ENCODE results near the gene ADAM15.

The ADAM15 gene

DNA sequence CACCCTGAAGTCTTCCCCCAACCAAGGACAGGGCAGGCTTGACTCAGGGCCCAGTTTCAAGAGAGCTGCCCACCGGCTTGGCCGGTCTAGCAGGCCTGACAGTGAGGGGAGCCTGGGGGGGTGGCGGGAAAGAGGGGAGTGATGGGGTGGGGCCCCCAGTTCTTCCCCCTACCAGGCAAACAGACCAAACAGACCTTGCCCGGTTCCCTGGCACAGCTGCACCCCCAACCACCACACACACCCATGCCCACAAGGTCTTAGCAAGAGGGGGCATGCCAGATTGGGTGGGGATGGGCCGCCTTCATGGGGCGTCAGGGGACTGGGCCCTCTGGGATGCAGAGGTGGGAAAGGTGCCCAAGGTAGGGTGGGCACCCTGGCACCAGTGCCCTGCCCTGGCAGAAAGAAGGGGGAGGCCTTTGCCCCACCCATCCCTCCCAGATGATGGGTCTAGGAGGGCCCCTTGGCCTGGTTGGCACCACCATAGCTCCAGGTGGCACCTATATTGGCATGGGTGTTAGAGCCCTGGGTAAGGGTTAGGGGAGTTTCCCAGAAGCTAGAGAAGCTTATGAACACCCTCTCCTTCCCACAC is 39.6 kb upstream of the ADAM15 start:
- no peak for DNase-seq (ENCODE audit: low read depth in 2 of 2)

DNA sequence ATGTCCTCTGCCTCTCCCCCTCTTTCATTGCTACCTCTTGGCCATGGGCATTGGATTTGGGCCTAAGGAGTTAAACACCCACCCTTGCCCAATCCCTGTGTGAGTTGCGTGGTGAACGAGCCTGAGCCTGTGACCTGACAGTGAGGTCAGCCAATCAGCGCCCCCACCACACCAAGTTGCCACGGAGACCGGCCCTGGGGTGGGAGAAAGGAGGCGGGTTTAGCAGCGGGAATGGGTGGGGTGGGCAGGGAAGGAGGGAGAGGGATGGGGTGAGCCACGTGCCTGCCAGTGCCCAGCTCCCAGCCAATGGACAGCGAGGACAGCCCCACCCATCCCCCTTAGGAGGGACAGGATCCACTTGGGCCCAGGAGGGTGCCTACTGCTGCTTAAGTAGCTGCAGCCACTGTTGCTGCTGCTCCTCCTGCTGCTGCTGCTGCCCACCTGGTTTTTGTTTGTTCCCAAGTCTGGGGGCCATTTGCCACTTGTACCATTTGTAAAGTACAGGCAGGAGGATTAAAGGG is 39.0 kb upstream of the ADAM15 start:
- DNase-seq (ENCODE audit: low read depth in 2 of 2), result no peak

DNA sequence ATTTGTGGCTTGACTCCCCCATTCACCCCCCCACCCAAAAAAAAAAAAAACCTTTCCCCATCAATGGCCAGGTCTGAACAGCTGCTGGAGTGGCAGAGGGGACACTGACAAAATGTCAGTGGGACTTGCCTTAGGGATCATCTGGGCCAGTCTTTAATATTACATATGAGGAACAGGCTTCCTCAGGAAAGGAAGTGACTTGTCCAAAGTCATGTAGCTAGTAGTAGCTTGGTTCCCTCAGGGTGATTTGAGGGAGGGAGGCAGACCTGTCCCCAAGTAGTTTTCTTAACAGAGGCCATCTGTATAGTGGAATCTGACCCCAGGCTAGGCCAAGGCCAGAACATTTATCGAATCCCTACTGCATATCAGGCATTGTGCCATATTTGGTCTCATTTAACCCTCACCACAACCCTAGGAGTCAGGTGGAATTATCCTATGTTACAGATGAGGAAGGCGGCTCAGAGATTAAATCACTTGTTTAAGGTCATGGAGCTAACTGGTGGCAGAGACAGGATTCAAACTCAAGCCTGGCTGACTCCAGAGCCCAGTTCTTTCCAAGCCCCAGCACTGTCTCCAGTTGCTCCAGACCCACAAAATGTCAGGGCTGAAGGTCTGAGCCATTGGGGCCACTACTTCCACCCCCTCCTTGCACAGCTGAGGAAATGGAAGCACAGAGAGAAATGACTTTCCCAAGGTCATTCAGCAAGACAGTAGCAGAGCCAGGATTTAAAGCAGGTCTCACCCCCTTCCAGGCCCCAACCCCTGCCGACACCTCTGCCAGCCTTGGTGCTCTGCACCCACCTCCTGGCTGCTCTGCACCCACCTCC is 38.1 kb upstream of the ADAM15 start:
- DNase-seq (ENCODE audit: low read depth in 2 of 2), result no peak

DNA sequence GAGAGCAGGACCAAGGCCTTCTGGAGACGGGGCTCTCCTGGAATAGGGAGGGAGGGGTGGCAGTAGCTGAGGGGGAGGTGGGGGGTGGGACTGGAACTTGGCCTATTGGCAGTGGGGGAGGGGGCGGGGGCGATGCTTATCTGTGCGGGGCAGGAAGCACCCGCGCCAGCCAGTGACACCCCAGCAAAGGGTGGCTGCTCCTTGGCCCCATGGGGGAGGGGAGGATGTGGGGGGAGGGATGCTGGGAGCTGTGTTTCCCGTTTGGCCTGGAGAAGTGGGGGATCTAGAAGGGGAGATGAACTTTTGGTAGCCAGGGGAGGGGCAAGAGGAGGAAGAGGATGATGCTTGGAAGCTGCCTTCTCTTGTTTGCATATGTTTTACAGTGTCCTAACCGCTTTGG is 37.5 kb upstream of the ADAM15 start:
- no peak for DNase-seq (ENCODE audit: low read depth in 2 of 2)

DNA sequence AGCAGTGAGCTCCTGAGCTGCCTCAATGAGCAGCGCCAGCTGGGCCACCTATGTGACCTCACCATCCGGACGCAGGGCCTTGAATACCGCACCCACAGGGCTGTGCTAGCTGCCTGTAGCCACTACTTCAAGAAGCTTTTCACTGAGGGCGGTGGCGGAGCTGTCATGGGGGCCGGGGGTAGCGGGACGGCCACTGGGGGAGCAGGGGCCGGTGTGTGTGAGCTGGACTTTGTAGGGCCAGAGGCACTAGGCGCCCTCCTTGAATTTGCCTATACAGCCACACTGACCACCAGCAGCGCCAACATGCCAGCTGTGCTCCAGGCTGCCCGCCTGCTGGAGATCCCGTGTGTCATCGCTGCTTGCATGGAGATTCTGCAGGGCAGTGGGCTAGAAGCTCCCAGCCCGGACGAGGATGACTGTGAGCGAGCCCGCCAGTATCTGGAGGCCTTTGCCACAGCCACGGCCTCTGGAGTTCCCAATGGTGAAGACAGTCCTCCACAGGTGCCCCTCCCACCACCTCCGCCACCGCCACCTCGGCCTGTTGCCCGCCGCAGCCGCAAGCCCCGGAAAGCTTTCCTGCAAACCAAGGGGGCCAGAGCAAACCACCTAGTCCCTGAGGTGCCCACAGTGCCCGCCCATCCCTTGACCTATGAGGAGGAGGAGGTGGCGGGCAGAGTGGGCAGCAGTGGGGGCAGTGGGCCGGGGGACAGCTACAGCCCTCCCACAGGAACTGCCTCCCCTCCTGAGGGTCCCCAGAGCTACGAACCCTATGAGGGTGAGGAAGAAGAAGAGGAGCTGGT is 36.2 kb upstream of the ADAM15 start:
- DNase-seq (ENCODE audit: low read depth in 2 of 2), result no peak

DNA sequence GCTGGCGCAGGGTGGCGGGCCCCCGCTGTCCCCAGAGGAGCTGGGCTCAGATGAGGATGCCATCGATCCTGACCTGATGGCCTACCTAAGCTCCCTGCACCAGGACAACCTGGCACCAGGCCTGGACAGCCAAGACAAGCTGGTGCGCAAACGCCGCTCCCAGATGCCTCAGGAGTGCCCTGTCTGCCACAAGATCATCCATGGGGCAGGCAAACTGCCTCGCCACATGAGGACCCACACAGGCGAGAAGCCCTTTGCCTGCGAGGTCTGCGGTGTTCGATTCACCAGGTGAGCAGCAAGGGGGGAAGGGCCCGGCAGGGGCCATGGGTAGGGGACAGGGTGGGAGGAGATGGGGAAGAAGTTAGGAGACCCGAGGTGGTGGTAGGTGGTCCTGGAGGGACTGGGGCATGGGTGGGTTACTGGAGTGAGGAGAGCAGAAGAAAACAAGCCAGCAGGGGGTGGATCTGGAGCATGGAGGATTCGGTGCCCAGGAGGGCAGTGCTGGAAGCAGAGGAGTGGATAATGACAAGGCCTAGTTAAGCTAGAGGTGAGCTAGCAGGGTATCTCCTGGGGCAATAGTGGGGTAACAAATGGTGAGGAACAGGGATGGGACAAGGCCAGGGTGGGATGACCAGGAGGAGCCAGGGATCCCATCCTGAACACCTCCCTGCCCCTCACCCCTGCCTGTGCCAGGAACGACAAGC is 35.4 kb upstream of the ADAM15 start:
- DNase-seq (ENCODE audit: low read depth in 2 of 2), result no peak

DNA sequence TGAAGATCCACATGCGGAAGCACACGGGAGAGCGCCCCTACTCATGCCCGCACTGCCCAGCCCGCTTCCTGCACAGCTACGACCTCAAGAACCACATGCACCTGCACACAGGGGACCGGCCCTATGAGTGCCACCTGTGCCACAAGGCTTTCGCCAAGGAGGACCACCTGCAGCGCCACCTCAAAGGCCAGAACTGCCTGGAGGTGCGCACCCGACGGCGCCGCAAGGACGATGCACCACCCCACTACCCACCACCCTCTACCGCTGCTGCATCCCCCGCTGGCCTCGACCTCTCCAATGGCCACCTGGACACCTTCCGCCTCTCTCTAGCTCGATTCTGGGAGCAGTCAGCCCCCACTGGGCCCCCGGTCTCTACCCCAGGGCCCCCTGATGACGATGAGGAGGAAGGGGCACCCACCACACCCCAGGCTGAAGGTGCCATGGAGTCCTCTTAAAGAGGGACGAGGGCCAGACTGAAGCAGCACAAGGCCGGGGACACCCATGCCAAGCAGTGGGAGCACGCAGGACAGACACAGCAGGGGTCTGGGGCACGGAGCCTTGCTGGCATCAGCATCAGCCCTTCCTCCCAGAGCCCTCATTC is 34.8 kb upstream of the ADAM15 start:
- DNase-seq (ENCODE audit: low read depth in 2 of 2), result no peak

DNA sequence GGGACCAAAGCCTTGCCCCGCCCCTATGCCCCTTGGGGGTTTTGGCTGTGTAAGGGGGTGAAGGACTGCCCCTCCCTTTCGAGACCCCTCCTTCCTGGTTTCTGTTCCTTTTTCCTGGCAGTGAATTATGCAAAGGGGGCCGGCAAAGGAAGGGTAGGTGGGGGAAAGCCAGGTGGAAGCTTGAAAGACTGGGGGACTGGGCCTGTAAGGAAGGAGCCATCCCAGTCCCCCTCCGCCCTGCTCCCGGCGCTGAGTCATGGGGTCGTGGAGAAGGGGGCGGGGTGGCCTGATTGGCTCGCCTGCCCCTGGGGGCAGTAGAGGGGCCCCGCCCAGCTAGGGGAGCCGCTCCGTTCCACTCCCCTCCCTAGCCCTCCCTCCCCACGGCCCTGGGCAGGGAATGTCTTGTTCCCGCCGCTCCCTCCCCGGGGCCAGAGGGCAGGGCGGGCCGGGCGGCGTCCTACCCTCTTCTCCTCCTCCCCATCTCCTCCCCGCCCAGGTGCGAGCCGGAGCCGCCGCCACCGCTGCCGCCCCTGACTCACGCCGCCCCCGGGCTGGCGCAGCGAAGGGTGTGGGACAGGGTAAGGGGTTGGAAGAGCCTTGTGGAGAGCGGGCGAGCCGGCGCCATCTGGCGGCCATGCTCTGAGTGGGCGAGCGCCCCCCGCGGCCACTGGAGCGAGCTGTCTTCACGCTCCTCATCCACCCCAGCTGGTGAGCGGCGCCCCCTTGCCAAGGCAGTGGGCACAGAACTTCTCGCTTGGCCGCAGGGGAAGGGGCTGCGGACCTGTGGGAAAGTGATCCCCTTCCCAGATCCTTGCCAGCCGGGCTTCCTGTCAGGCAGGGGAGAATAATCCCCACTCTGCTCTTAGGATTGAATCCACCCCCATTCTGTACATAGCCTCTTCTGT is 33.8 kb upstream of the ADAM15 start:
- DNase-seq (ENCODE audit: low read depth in 2 of 2), result peak; percentile 84 to 90

DNA sequence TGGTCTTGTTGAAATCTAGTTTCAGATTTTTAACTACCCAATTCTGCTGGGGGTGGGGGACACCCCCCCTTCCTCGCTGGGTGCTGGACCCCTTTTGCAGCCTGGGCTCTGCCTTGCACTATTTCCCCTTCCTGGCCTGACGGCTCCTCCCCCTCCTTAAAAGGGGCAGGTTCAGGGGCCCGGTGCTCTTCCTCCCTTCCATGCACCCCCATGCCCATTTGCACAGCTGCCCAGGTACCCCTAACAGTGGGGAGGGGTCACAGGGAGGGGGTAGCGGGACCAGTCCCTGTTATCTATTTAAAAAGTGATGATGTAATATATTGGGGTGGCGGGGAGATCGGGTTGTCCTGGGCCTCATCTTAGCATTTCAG is 33.2 kb upstream of the ADAM15 start:
- DNase-seq (ENCODE audit: low read depth in 2 of 2), result no peak

DNA sequence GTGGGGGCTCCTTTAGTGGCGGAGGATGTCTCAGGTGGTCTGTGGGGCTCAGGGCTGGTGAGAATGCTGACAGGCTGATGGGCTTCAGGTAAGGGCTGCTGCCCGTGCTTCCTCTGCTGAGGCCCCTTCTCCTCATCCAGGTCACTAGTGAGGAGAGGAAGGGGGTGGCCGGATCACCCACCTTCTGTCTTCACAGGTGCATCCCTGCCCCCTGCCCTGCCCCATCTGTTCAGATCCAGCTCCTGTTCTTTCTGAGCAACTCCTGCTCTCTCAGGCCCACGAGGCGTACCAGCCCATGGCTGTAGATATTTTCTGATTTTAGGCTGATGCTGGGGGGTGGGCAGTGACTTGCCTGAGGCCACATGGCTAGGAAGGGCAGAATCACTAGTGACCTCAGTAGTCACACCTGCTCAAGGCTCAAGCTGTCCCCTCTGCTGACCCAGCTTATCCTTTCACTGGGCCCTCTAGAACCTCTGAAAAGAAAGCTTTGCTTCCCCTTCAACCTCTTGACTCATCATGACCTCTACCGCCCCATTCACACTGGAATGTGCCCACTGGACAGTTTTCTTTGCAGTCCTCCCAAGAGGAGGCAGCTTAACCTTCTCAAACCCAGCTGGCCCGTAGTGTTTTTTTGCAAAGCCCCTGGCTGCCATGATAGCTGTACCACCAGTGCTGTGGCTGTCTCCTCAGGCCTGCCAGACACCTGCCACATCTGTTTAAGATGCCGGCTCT is 32.3 kb upstream of the ADAM15 start:
- DNase-seq (ENCODE audit: low read depth in 2 of 2), result no peak

DNA sequence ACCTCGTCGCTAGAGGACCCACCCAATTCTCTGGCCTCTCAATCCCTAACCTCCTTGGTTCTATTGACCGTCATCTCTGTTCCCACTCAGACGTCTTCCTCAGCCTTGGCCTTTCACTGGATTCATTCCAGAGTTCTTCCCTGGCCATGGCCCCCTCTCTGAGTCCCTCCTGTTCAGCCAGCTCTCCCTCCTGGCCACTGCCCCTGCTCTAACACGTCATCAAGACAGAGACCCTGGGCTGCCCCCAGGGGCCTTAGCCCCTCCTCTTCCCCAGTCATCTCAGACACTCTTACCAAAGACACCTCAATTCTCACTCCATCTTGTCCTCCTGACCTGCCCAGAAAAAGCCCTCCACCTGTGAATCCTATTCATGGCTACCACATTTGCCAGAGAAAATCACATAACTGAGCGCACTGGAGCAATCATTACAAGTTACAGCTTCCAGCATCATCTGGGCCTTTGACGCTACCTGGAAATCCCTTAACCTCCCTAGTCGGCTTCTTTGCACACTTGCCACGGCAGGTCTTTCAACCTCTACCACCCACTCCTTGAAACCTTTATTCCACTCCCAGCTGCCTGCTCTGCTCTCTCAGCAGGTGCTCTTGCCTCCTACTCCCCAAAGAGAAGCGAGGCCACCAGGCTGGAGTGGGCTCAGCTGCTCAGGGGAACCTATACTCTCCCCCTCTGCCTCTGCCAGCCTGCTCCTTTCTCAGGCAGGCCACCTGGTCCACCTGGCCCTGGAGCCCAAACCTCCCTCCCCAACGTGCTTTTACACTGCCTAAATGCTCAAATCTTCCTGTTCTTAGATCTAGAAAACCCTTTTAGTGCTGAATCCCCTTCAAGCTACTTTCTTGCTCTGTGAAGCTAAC is 31.5 kb upstream of the ADAM15 start:
- DNase-seq (ENCODE audit: low read depth in 2 of 2), result no peak

DNA sequence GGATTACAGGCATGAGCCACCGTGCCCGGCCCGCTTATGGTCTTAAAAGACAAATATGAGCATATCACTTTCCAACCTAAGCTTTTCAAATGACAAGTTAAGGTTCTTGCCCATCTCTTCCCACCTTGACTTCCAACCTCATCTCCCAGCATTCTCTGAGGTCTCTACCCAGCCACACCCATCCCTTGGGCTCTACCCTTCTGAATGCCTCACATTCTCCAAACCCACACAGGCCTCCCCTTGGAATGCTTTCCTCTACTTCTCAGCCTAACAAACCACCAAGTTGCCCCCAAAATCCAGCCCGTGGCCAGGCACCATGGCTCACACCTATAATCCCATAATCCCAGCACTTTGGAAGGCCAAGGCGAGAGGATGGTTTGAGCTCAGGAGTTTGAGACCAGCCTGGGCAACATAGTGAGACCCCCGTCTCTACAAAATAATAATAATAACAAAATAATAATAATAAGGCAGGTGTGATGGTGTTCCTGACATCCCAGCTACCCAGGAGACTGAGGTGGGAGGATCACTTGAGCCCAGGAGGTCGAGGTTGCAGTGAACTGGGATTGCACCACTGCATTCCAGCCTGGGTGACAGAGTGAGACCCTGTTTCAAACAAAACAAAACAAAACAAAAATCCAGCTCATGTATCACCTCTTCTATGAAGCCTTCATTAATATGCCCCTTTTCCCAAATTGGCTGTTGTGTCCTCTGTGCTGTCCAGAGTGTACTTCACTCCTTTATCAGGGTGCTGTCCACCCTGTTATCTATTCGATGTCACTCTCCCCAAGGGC is 28.8 kb upstream of the ADAM15 start:
- no peak for DNase-seq (ENCODE audit: low read depth in 2 of 2)

DNA sequence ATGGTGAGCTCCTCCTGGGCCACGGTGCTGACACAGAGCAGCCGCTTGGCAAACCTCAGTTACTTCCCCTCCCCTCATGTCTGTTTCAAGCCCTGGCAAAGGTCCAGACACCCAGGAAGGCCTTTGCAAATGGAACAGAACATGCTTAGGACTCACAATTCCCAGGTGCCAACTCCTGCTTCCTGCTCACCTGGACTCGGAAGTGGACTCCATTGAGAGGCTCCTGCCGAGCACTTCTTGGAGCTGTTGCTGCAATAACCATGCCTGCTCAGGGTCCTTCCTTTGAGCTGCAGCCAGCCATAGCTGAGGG is 28.2 kb upstream of the ADAM15 start:
- no peak for DNase-seq (ENCODE audit: low read depth in 2 of 2)

DNA sequence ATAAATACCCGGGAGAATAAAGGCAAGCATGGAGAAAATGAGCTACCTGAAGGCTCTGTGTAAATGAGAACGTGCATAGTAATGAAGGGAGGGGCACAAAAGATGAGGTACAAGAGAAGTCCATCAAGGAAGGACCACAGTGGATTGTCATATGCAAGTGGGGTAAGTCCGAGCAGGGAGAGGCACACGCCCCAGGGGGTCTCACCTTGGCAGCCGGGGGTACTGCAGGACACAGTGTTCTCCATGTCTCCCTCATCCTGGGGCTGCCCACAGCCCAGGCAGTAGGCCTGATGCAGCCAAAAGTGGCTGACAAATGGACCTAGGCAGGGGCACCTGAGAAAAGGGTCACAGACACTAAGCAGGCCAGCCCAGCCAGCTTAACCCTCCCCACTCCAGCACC is 27.5 kb upstream of the ADAM15 start:
- DNase-seq (ENCODE audit: low read depth in 2 of 2), result no peak

DNA sequence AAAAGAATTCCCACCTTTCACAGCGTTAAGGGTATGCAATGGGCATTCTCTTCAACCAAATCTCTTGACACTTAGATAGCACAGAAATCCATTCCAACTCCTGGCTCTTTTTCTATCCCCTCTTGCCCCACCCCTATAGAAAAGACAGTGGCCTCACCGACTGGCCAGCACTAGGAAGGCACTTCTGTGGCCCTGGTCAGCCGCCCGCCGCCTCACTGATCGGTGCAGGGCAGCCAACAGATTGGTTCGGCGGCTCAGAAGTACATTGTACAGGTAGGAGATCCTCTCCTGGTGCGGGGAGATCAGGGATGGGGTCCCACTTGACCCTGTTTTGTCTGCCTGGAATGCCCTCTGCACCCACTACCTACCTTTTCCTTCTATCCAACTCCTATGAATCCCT is 26.8 kb upstream of the ADAM15 start:
- no peak for DNase-seq (ENCODE audit: low read depth in 2 of 2)

DNA sequence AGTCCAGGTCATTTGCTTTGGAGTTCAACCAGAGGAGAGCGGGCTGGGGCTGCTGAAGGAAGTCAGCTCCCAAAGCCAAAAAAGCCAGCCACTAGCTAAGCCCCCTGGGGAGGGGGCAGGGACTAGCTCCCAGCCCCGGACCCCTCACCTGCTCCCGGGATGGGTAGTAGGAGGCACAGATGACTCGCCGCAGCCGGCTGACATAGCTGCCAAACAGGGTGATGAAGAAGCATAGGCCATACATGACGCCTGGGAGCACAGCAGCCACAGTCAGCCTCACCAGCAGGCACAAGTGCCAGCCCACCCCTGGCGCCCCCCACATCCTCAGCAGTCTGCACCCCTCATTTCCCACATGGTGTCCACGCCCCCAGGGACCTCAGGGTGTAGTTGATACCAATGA is 25.0 kb upstream of the ADAM15 start:
- DNase-seq (ENCODE audit: low read depth in 2 of 2), result no peak

DNA sequence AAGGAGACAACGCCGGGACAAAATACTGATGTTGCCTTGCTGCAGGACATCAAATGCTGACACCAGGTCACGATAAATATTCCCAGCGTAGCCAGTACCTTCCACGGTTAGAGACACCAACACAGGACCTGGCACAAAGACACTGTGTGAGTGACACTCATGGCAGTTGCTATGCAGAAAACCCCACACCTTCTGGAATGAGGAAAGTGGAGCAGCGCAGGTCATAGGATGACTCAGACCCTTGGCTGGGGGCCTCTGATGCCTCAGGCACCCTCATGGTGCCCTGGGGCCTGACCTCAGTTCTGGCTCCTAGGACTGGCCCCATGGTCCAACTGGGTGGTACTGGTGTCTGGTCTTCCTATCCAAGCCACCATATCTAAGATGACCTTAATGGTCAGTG is 24.5 kb upstream of the ADAM15 start:
- no peak for DNase-seq (ENCODE audit: low read depth in 2 of 2)

DNA sequence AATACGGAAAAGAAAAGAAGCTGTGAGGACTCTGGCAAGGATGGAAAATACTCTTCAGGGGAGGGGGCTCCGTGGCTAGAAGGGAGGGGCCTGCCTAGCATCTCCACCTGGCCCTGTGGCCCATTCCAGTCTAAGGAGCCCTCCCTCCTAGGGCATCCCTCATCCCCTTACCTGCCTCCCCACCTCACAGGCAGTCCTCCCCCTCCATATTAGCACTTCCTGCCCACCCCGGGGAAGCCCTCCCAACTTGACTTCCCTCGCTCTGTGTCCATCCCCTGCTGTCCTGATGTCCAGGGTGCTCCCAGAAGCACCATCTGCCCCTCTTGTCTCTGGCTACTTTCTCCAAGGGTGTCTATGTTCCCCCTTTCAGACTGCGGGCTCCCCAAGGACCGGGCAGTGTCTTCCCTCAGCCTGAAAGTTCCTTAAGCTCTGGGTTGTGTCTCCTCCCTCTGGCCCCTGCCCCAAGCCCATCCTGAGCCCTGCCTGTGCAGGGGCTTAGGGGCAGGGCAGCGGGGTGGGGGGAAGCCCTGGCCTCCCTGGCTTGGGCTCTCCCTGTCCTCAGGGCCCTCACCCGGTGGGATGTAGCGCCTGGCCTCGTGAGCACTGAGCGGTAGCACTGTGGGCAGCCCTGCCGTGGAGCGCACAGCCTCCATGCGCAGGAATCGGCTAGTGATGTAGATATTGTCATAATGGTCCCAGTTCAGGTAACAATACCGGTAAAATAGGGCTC is 21.4 kb upstream of the ADAM15 start:
- DNase-seq (ENCODE audit: low read depth in 2 of 2), result no peak
